K562 (cell line): Measurements from ENCODE around the gene BCR. TPM values are rescaled to one million over a fixed set of nuclear protein-coding genes. Genes with fewer than 3 reads are reported as not detected.

ENCODE experiments used
- ATAC-seq: fragments of 200-7000 bp; cut with Tn5 transposase; 3 replicates; pipeline ENCODE4 v1.9.1; 2020; ENCODE audit warnings: moderate library complexity
- BruUV-seq: library from RNA; stranded (reverse); fragments of 400-500 nt; replicated peaks from 2 replicates; lab custom pipeline; 2021; lab: Mats Ljungman, UMichigan
- CTCF ChIA-PET: fragments of 300-600 bp; formaldehyde crosslinking; extraction: SDS; loops from one replicate; lab custom pipeline; 2021; ENCODE audit warnings: low intra/inter-chr PET ratio; lab: Yijun Ruan, JAX
- POLR2A ChIA-PET: fragments of 300-600, 350-650 bp; sonication (Branson Sonifier 250); formaldehyde crosslinking; extraction: SDS; loops from one replicate; lab custom pipeline; 2021; ENCODE audit warnings: antibody characterized with exemption, inconsistent platforms; lab: Yijun Ruan, JAX
- DNase-seq, 4 experiments: peaks; one replicate each; pipeline versions ENCODE4 v3.0.0 to v3.0.0-alpha.2; 2011 to 2018; ENCODE audit warnings: low spot score in 3 of 4, mixed read lengths in 3 of 4; ENCODE audit errors: extremely low read depth in 1 of 4
- FAIRE-seq: peaks from 2 replicates; lab custom pipeline; 2011; peaks lifted over from hg19 to GRCh38; lab: Jason Lieb, UNC
- H2AFZ ChIP-seq: 2 replicates; pipeline ENCODE4 v1.6.0; 2011; ENCODE audit warnings: low read depth, low read length, control low read depth, inconsistent platforms
- H3K27ac ChIP-seq: fragments of 200-600 bp; 3 replicates; pipeline ENCODE4 v1.8.0; 2011; ENCODE audit warnings: low read depth, mild to moderate bottlenecking, control low read depth, inconsistent platforms, low read length, moderate library complexity, mixed read lengths; ENCODE audit errors: extremely low read depth
- H3K27me3 ChIP-seq, 2 experiments: fragments of 300-600 bp in 1 of 2; 2 replicates in 1 of 2; 3 replicates in 1 of 2; pipeline versions ENCODE4 v1.6.0 to v1.8.0; 2011; ENCODE audit warnings: inconsistent platforms in 2 of 2, low read length in 2 of 2, mild to moderate bottlenecking in 1 of 2, mixed read lengths in 1 of 2, moderate library complexity in 1 of 2; ENCODE audit not compliant: control insufficient read depth in 2 of 2, insufficient read depth in 2 of 2
- H3K36me3 ChIP-seq: fragments of 300-600 bp; 3 replicates; pipeline ENCODE4 v1.8.0; 2011; ENCODE audit warnings: mild to moderate bottlenecking, low read length, inconsistent platforms; ENCODE audit not compliant: control insufficient read depth, insufficient read depth
- H3K4me1 ChIP-seq, 2 experiments: fragments of 200-600 bp in 1 of 2; replicated peaks in 1 of 2; 2 replicates in 1 of 2; 3 replicates in 1 of 2; pipeline versions ENCODE4 v1.5.1 to v1.8.0; 2011; ENCODE audit warnings: inconsistent platforms in 2 of 2, low read length in 2 of 2, mild to moderate bottlenecking in 1 of 2, mixed read lengths in 1 of 2, moderate library complexity in 1 of 2; ENCODE audit not compliant: control insufficient read depth in 2 of 2, insufficient read depth in 2 of 2
- H3K4me2 ChIP-seq: 2 replicates; pipeline ENCODE4 v1.6.1; 2011; ENCODE audit warnings: low read length, control low read depth, inconsistent platforms, mixed read lengths; ENCODE audit not compliant: insufficient read depth
- H3K4me3 ChIP-seq: fragments of 200-600 bp; sonication (generic), shearing (Covaris generic); 2 replicates; pipeline ENCODE4 v1.5.1; 2016; ENCODE audit warnings: control low read depth, inconsistent platforms
- H3K79me2 ChIP-seq: fragments of 200-600 bp; 3 replicates; pipeline ENCODE4 v1.8.0; 2011; ENCODE audit warnings: low read length, inconsistent platforms; ENCODE audit not compliant: control insufficient read depth, insufficient read depth
- H3K9ac ChIP-seq, 2 experiments: 2 replicates each; pipeline versions ENCODE4 v1.6.0 to v1.6.1; 2011; ENCODE audit warnings: low read depth in 2 of 2, low read length in 2 of 2, control low read depth in 1 of 2, inconsistent platforms in 1 of 2, mild to moderate bottlenecking in 1 of 2, mixed read lengths in 1 of 2; ENCODE audit not compliant: insufficient read depth in 1 of 2
- H3K9me1 ChIP-seq: one replicate; pipeline ENCODE4 v1.6.0; 2011; ENCODE audit warnings: inconsistent platforms, mild to moderate bottlenecking, low read length, moderate library complexity; ENCODE audit not compliant: control insufficient read depth, insufficient read depth
- H3K9me3 ChIP-seq: replicated peaks from 2 replicates; pipeline ENCODE4 v1.5.1; 2011; ENCODE audit warnings: low read depth, low read length, inconsistent platforms; ENCODE audit not compliant: control insufficient read depth, insufficient read depth
- H4K20me1 ChIP-seq: replicated peaks from 2 replicates; pipeline ENCODE4 v1.6.1; 2011; ENCODE audit warnings: low read length, inconsistent platforms, mixed read lengths; ENCODE audit not compliant: control insufficient read depth, insufficient read depth
- E2F1 ChIP-seq: sonication (generic); formaldehyde crosslinking; IDR thresholded peaks from 2 replicates; pipeline ENCODE4 v1.8.1; 2023; ENCODE audit warnings: mild to moderate bottlenecking, missing genetic modification reagents, moderate library complexity
- E2F6 ChIP-seq, 2 experiments: IDR thresholded peaks; 2 replicates each; pipeline ENCODE4 v1.6.1; 2011; ENCODE audit warnings: borderline replicate concordance in 1 of 2, control low read depth in 1 of 2, low read depth in 1 of 2, low read length in 1 of 2, mild to moderate bottlenecking in 1 of 2, mixed read lengths in 1 of 2, moderate library complexity in 1 of 2; ENCODE audit not compliant: insufficient read depth in 1 of 2, insufficient read length in 1 of 2, poor library complexity in 1 of 2, severe bottlenecking in 1 of 2; ENCODE audit errors: extremely low read depth in 1 of 2
- ETV6 ChIP-seq, 3 experiments: fragments of 150-350 bp in 1 of 3; sonication (generic) in 1 of 3; formaldehyde crosslinking in 1 of 3; IDR thresholded peaks; 2 replicates each; pipeline versions ENCODE4 v1.6.1 to v1.8.0; 2014 to 2022; ENCODE audit warnings: borderline replicate concordance in 2 of 3, low read depth in 2 of 3, antibody characterized with exemption in 1 of 3, low read length in 1 of 3, mild to moderate bottlenecking in 1 of 3, missing genetic modification reagents in 1 of 3
- GTF2F1 ChIP-seq: IDR thresholded peaks from 2 replicates; pipeline ENCODE4 v1.6.1; 2011; ENCODE audit warnings: low read depth, low read length, improper control_type of control experiment
- JUND ChIP-seq, 2 experiments: IDR thresholded peaks; 2 replicates in 1 of 2; 3 replicates in 1 of 2; pipeline ENCODE4 v1.6.1; 2011; ENCODE audit warnings: borderline replicate concordance in 2 of 2, low read depth in 2 of 2, low read length in 2 of 2, improper control_type of control experiment in 1 of 2, missing biosample characterization in 1 of 2, missing genetic modification characterization in 1 of 2, missing genetic modification reagents in 1 of 2
- MLX ChIP-seq, 2 experiments: fragments of 450-650 bp in 1 of 2; sonication (generic) in 1 of 2; formaldehyde crosslinking; conservative IDR thresholded peaks; 2 replicates each; pipeline versions ENCODE4 v1.4.0 to v1.8.1; 2020 to 2022; ENCODE audit warnings: mild to moderate bottlenecking in 1 of 2, missing genetic modification reagents in 1 of 2
- POLR2AphosphoS2 ChIP-seq: IDR thresholded peaks from 2 replicates; pipeline ENCODE4 v1.6.1; 2012; ENCODE audit warnings: low read length, improper control_type of control experiment
- SP2 ChIP-seq: IDR thresholded peaks from 2 replicates; pipeline ENCODE4 v1.6.1; 2011; ENCODE audit warnings: mild to moderate bottlenecking, low read depth, low read length, moderate library complexity; ENCODE audit not compliant: poor library complexity, severe bottlenecking; ENCODE audit errors: extremely low read depth
- STAT6 ChIP-seq: sonication (generic); formaldehyde crosslinking; IDR thresholded peaks from 2 replicates; pipeline ENCODE4 v1.8.1; 2023; ENCODE audit warnings: mild to moderate bottlenecking, missing genetic modification reagents
- TBL1XR1 ChIP-seq, 2 experiments: IDR thresholded peaks; 2 replicates each; pipeline ENCODE4 v1.6.1; 2012; ENCODE audit warnings: improper control_type of control experiment in 2 of 2, low read length in 2 of 2, mild to moderate bottlenecking in 1 of 2
- WGBS: fragments of 100-300 bp; shearing (Covaris generic); methylation state at CpG from one replicate; pipeline ENCODE4 v1.1.6; 2016; ENCODE audit warnings: low coverage, mixed read lengths; ENCODE audit not compliant: insufficient coverage; ENCODE audit errors: missing lambda C conversion rate; 5-methylcytosine and 5-hydroxymethylcytosine counted together
- in situ Hi-C: fragments of 300-500 bp; cut with MboI; formaldehyde crosslinking; loops from 4 replicates; pipeline ENCODE4 v1.15.0; 2018; ENCODE audit warnings: inconsistent platforms, mixed read lengths
- intact Hi-C: fragments of 100-400 bp; cut with micrococcal nuclease; formaldehyde crosslinking; loops from 2 replicates; pipeline ENCODE4 v1.14.2; 2022
- polyA plus RNA-seq, 8 experiments: library from polyadenylated mRNA; depleted of rRNA in 4 of 8; stranded (reverse) in 5 of 8; unstranded in 3 of 8; fragments of >200 nt; fragmentation: Nextera tagmentation in 2 of 8; fragmentation: Illumina TruSeq in 1 of 8; extraction: Ambion mirVana in 2 of 8; extraction: Trizol in 1 of 8; gene quantifications; 2 replicates each; pipeline versions ENCODE4 v1.2.1 to v1.2.3, GENCODE V29; 2011 to 2014; ENCODE audit warnings: inconsistent platforms in 1 of 8, missing spikeins in 1 of 8
- total RNA-seq, 7 experiments: library from RNA; depleted of rRNA in 6 of 7; stranded (reverse); fragments of >200 nt in 6 of 7; fragmentation: Illumina TruSeq in 2 of 7; extraction: Trizol in 2 of 7; gene quantifications; 2 replicates each; pipeline versions ENCODE4 v1.2.1 to v1.2.3, GENCODE V29; 2011 to 2021; ENCODE audit warnings: low replicate concordance in 1 of 7

BCR gene
- total and polyA plus RNA-seq, 9 of the 15 experiments (the other 6 are each of a cell fraction or from before 2014, with no cell fraction given), result 0.41 to 150 (median 45.6) TPM

GRCh38 chr22:23282089-23282501, 101.8 kb downstream of the BCR start:
- Histone ChIP-seq H3K27ac (no peak overlapping the region), H2AFZ (no peak overlapping the region), H3K9me1 (peaks cover 10% of the 10 kb centered on the region), H3K9me3 (no peaks in the 10 kb centered on the region), H4K20me1 (peaks cover 81% of the 10 kb centered on the region), H3K9ac (peak overlapping the region in 1 of 2 experiments; percentile 6; a peak in 1 of 4 replicates), H3K79me2 (no peaks in the 10 kb centered on the region), H3K27me3 (no peaks in the 10 kb centered on the region), H3K4me1 (peaks cover 0 to 29% of the 10 kb centered on the region in 2 experiments; a peak in 2 of 5 replicates), H3K4me3 (no peak overlapping the region), H3K36me3 (peaks cover 97% of the 10 kb centered on the region; the same call in 2 of the 3 replicates), H3K4me2 (no peak overlapping the region)
- intact Hi-C loops, result loop anchor here (10.0 kb wide), 1 partner anchor 437 kb away; no protein-coding TSS in a partner anchor
- FAIRE-seq, result no peak
- in situ Hi-C loops, result no loop called here
- ATAC-seq, result no peak; the same call in 1 of the 3 replicates
- POLR2A ChIA-PET, result interaction anchor here (0.6 to 6.3 kb wide), 31 partner anchors 9 to 324 kb away, joined by 3 to 207 read pairs (median 5); partner anchors contain the start of genes BCR and RAB36
- no TSS peak for BruUV-seq
- CTCF ChIA-PET, result interaction anchor here (0.6 to 15.3 kb wide), 21 partner anchors 8 to 1409 kb away, joined by 3 to 800 read pairs (median 4); partner anchors contain the start of genes BCR and RSPH14
- DNase-seq, result no peak
- 63% methylated on average over 16 of the region's 16 CpGs for WGBS
- TF ChIP-seq SP2 (peak; percentile 12), E2F1 (CRISPR knock-in tag) (0 out of 2 replicates have a peak, but pooled peaks have one; percentile 47), E2F6 (IDR thresholded peaks at IDR 0.05; ENCODE audit: borderline replicate concordance in 1 of 2, extremely low read depth in 1 of 2, insufficient read depth in 1 of 2, insufficient read length in 1 of 2, low read depth in 1 of 2, low read length in 1 of 2, poor library complexity in 1 of 2, severe bottlenecking in 1 of 2) (peak in 1 of 2 experiments; percentile 22), MLX (CRISPR knock-in tag; conservative IDR thresholded peaks at IDR 0.05) (peak in 1 of 2 experiments; percentile 73; a peak in 2 of 4 replicates), TBL1XR1 (IDR thresholded peaks at IDR 0.05; ENCODE audit: low read length in 2 of 2) (peak in 1 of 2 experiments; percentile 6; a peak in 1 of 4 replicates), POLR2AphosphoS2 (0 out of 2 replicates have a peak, but pooled peaks have one; percentile 13), GTF2F1 (peak; percentile 7; the same call in 1 of the 2 replicates), JUND (IDR thresholded peaks at IDR 0.05; ENCODE audit: borderline replicate concordance, low read depth, low read length) (0 out of 2 replicates have a peak, but pooled peaks have one; percentile 14), JUND (tag; IDR thresholded peaks at IDR 0.05; ENCODE audit: borderline replicate concordance, low read depth, low read length) (no peak), ETV6 (IDR thresholded peaks at IDR 0.05; ENCODE audit: borderline replicate concordance in 1 of 2, low read depth in 2 of 2, low read length in 1 of 2) (no peak), ETV6 (CRISPR knock-in tag; IDR thresholded peaks at IDR 0.05; ENCODE audit: borderline replicate concordance) (no peak), STAT6 (CRISPR knock-in tag) (0 out of 2 replicates have a peak, but pooled peaks have one; percentile 21)
